GM23338 (cell line): ENCODE data around the gene AFP. TPM values are rescaled to one million over a fixed set of nuclear protein-coding genes. Genes with fewer than 3 reads are reported as not detected.

Experiments
- ATAC-seq: fragments of 200-7000 bp; cut with Tn5 transposase; 3 replicates; pipeline ENCODE4 v1.9.1; 2020
- DNase-seq: peaks from one replicate; pipeline ENCODE4 v3.0.0-alpha.2; 2015; ENCODE audit warnings: low spot score
- H2AFZ ChIP-seq: fragments of 200-600 bp; sonication (generic); 2 replicates; pipeline ENCODE4 v1.8.0; 2016; ENCODE audit warnings: antibody characterized with exemption, mild to moderate bottlenecking, moderate library complexity
- H3F3A ChIP-seq: fragments of 200-600 bp; sonication (generic); replicated peaks from 2 replicates; pipeline ENCODE4 v1.8.0; 2017; ENCODE audit warnings: antibody characterized with exemption, mixed run types, low read depth
- H3K27ac ChIP-seq: fragments of 200-600 bp; sonication (generic); 2 replicates; pipeline ENCODE4 v1.6.1; 2016; ENCODE audit warnings: low read depth
- H3K27me3 ChIP-seq: fragments of 200-600 bp; sonication (generic); 2 replicates; pipeline ENCODE4 v1.8.0; 2016; ENCODE audit warnings: mild to moderate bottlenecking, mixed run types, moderate library complexity; ENCODE audit not compliant: insufficient read depth
- H3K36me3 ChIP-seq: fragments of 200-600 bp; sonication (generic); 2 replicates; pipeline ENCODE4 v1.8.0; 2016; ENCODE audit warnings: mild to moderate bottlenecking; ENCODE audit not compliant: insufficient read depth
- H3K4me1 ChIP-seq: fragments of 200-600 bp; sonication (generic); 2 replicates; pipeline ENCODE4 v1.8.0; 2016; ENCODE audit warnings: mild to moderate bottlenecking, moderate library complexity; ENCODE audit not compliant: insufficient read depth
- H3K4me2 ChIP-seq: fragments of 200-600 bp; sonication (generic); 2 replicates; pipeline ENCODE4 v1.7.1; 2017; ENCODE audit warnings: mixed run types
- H3K4me3 ChIP-seq: fragments of 200-600 bp; sonication (generic); 2 replicates; pipeline ENCODE4 v1.6.1; 2016; ENCODE audit warnings: mixed run types
- H3K79me2 ChIP-seq: fragments of 200-600 bp; sonication (generic); replicated peaks from 2 replicates; pipeline ENCODE4 v1.8.0; 2017; ENCODE audit warnings: mild to moderate bottlenecking; ENCODE audit not compliant: insufficient read depth
- H3K9me2 ChIP-seq: fragments of 200-600 bp; sonication (generic); 2 replicates; pipeline ENCODE4 v1.8.0; 2017; ENCODE audit not compliant: insufficient read depth
- H4K20me1 ChIP-seq: fragments of 200-600 bp; sonication (generic); replicated peaks from 2 replicates; pipeline ENCODE4 v1.8.0; 2017; ENCODE audit warnings: mild to moderate bottlenecking; ENCODE audit not compliant: insufficient read depth
- H3K27ac Mint-ChIP-seq: 2 replicates; pipeline ENCODE4 v1.8.0; 2020; ENCODE audit warnings: inconsistent platforms, mild to moderate bottlenecking, moderate library complexity, mixed read lengths
- H3K27me3 Mint-ChIP-seq: 3 replicates; pipeline ENCODE4 v1.8.0; 2022; ENCODE audit warnings: low read depth, mild to moderate bottlenecking, moderate library complexity, mixed read lengths, inconsistent platforms; ENCODE audit not compliant: insufficient read depth, poor library complexity
- H3K36me3 Mint-ChIP-seq: 3 replicates; pipeline ENCODE4 v1.8.0; 2021; ENCODE audit warnings: low read depth, mild to moderate bottlenecking, inconsistent platforms, moderate library complexity, mixed read lengths
- H3K4me1 Mint-ChIP-seq: 3 replicates; pipeline ENCODE4 v1.8.0; 2020; ENCODE audit warnings: mild to moderate bottlenecking, inconsistent platforms, mixed read lengths
- H3K4me3 Mint-ChIP-seq: 3 replicates; pipeline ENCODE4 v1.8.0; 2021; ENCODE audit warnings: moderate library complexity, mild to moderate bottlenecking, inconsistent platforms, mixed read lengths
- H3K9me3 Mint-ChIP-seq: 3 replicates; pipeline ENCODE4 v1.8.0; 2020; ENCODE audit warnings: moderate library complexity, mild to moderate bottlenecking, inconsistent platforms, mixed read lengths
- CREB1 ChIP-seq: fragments of 250-450 bp; sonication (Bioruptor Pico); IDR thresholded peaks from 2 replicates; pipeline ENCODE4 v1.5.0; 2020; ENCODE audit warnings: low read depth, mild to moderate bottlenecking, moderate library complexity
- NANOG ChIP-seq: IDR thresholded peaks from 2 replicates; pipeline ENCODE4 v1.6.1; 2016; ENCODE audit warnings: antibody characterized with exemption, borderline replicate concordance
- STAT1 ChIP-seq: IDR thresholded peaks from one replicate; pipeline ENCODE4 v1.6.1; 2016; ENCODE audit warnings: antibody characterized with exemption; ENCODE audit not compliant: unreplicated experiment
- ZNF114 ChIP-seq: fragments of 250-450 bp; sonication (Bioruptor Pico); IDR thresholded peaks from 2 replicates; pipeline ENCODE4 v1.5.0; 2020; ENCODE audit warnings: mild to moderate bottlenecking, moderate library complexity
- polyA plus RNA-seq: library from polyadenylated mRNA; unstranded; fragments of >200 nt; fragmentation: Nextera tagmentation; extraction: Ambion mirVana; gene quantifications from 2 replicates; pipeline ENCODE4 v1.2.1, GENCODE V29; 2016
- total RNA-seq: library from RNA; depleted of rRNA; stranded (reverse); fragments of >200 nt; shearing (Covaris generic); gene quantifications from 2 replicates; pipeline ENCODE4 v1.2.3, GENCODE V29; 2014
- TF ChIP-seq, protein P1 (sequence below): IDR thresholded peaks from one replicate; pipeline ENCODE4 v1.6.1; 2018; ENCODE audit warnings: antibody characterized with exemption; ENCODE audit not compliant: unreplicated experiment
- TF ChIP-seq, protein P2 (sequence below): IDR thresholded peaks from 2 replicates; pipeline ENCODE4 v1.6.1; 2016; ENCODE audit warnings: antibody characterized with exemption

The AFP gene
- total and polyA plus RNA-seq, 2 experiments from 2014 or later: 4.0 to 17.3 TPM

GRCh38 chr4:73451404-73451803 lies 15.4 kb downstream of the AFP start (continued):
- TF ChIP-seq STAT1: no peak

GRCh38 chr4:73451981-73452747 lies 16.1 kb downstream of the AFP start:
- Histone ChIP-seq H3K4me3 (0 out of 2 replicates have a peak overlapping the region, but pooled peaks have one; percentile 3), H3K9me2 (peaks cover 3% of the 10 kb centered on the region; the same call in 1 of the 2 replicates), H3K36me3 (no peaks in the 10 kb centered on the region), H3K79me2 (no peaks in the 10 kb centered on the region), H3K27me3 (no peaks in the 10 kb centered on the region), H3K4me1 (peaks cover 52% of the 10 kb centered on the region), H3K27ac (peak overlapping the region; percentile 69), H3K4me2 (peak overlapping the region; percentile 24), H2AFZ (no peak overlapping the region), H3F3A (no peaks in the 10 kb centered on the region), H4K20me1 (no peaks in the 10 kb centered on the region)
- Mint-ChIP-seq H3K9me3 (no peaks in the 10 kb centered on the region; the same call in 2 of the 3 replicates), H3K4me1 (peaks cover 53% of the 10 kb centered on the region), H3K4me3 (peak overlapping the region; percentile 4; the same call in 1 of the 3 replicates), H3K27me3 (peaks cover 9% of the 10 kb centered on the region), H3K36me3 (peaks cover 5% of the 10 kb centered on the region; the same call in 1 of the 3 replicates), H3K27ac (peak overlapping the region; percentile 78)
- TF ChIP-seq, protein P1, sequence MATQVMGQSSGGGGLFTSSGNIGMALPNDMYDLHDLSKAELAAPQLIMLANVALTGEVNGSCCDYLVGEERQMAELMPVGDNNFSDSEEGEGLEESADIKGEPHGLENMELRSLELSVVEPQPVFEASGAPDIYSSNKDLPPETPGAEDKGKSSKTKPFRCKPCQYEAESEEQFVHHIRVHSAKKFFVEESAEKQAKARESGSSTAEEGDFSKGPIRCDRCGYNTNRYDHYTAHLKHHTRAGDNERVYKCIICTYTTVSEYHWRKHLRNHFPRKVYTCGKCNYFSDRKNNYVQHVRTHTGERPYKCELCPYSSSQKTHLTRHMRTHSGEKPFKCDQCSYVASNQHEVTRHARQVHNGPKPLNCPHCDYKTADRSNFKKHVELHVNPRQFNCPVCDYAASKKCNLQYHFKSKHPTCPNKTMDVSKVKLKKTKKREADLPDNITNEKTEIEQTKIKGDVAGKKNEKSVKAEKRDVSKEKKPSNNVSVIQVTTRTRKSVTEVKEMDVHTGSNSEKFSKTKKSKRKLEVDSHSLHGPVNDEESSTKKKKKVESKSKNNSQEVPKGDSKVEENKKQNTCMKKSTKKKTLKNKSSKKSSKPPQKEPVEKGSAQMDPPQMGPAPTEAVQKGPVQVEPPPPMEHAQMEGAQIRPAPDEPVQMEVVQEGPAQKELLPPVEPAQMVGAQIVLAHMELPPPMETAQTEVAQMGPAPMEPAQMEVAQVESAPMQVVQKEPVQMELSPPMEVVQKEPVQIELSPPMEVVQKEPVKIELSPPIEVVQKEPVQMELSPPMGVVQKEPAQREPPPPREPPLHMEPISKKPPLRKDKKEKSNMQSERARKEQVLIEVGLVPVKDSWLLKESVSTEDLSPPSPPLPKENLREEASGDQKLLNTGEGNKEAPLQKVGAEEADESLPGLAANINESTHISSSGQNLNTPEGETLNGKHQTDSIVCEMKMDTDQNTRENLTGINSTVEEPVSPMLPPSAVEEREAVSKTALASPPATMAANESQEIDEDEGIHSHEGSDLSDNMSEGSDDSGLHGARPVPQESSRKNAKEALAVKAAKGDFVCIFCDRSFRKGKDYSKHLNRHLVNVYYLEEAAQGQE: no peak
- no peak for TF ChIP-seq CREB1 (CRISPR knock-in tag)
- TF ChIP-seq ZNF114: no peak
- ATAC-seq: peak; percentile 24
- peak; percentile 17 for DNase-seq

- peak overlapping the region; percentile 40 for H3K4me3 Mint-ChIP-seq
- Histone ChIP-seq H2AFZ (peak overlapping the region; percentile 53; the same call in 1 of the 2 replicates), H3K36me3 (no peaks in the 10 kb centered on the region), H4K20me1 (no peaks in the 10 kb centered on the region), H3K4me2 (peak overlapping the region; percentile 15), H3K4me1 (peaks cover 52% of the 10 kb centered on the region), H3K4me3 (0 out of 2 replicates have a peak overlapping the region, but pooled peaks have one; percentile 3), H3F3A (no peaks in the 10 kb centered on the region), H3K27me3 (no peaks in the 10 kb centered on the region), H3K79me2 (no peaks in the 10 kb centered on the region), H3K9me2 (peaks cover 3% of the 10 kb centered on the region; the same call in 1 of the 2 replicates), H3K27ac (peak overlapping the region; percentile 90)
- ATAC-seq (peak; percentile 83), DNase-seq (peak; percentile 68)
- peak overlapping the region; percentile 78 for H3K27ac Mint-ChIP-seq
- peaks cover 51% of the 10 kb centered on the region for H3K4me1 Mint-ChIP-seq
- H3K9me3 Mint-ChIP-seq: peaks cover 3% of the 10 kb centered on the region; the same call in 1 of the 3 replicates
- TF ChIP-seq, protein P2, sequence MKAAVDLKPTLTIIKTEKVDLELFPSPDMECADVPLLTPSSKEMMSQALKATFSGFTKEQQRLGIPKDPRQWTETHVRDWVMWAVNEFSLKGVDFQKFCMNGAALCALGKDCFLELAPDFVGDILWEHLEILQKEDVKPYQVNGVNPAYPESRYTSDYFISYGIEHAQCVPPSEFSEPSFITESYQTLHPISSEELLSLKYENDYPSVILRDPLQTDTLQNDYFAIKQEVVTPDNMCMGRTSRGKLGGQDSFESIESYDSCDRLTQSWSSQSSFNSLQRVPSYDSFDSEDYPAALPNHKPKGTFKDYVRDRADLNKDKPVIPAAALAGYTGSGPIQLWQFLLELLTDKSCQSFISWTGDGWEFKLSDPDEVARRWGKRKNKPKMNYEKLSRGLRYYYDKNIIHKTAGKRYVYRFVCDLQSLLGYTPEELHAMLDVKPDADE: no peak
- peak; percentile 18; the same call in 1 of the 2 replicates for TF ChIP-seq NANOG
- H3K36me3 Mint-ChIP-seq: peaks cover 12% of the 10 kb centered on the region
- peaks cover 9% of the 10 kb centered on the region for H3K27me3 Mint-ChIP-seq
Observed at GRCh38 chr4:73452953-73453700, 17.1 kb downstream of the AFP start.
